Activated T-cell treated with anti-CD3 and anti-CD28 coated beads for 24 hours (primary cell): ENCODE measurements around the gene ATXN7L2.
A peak's percentile ranks its signal among the peaks of the same experiment; 100 is the strongest.

Source experiments
- DNase-seq: peaks from one replicate; pipeline ENCODE4 v3.0.0-alpha.2; 2020; ENCODE audit warnings: low read depth

Gene ATXN7L2

DNA sequence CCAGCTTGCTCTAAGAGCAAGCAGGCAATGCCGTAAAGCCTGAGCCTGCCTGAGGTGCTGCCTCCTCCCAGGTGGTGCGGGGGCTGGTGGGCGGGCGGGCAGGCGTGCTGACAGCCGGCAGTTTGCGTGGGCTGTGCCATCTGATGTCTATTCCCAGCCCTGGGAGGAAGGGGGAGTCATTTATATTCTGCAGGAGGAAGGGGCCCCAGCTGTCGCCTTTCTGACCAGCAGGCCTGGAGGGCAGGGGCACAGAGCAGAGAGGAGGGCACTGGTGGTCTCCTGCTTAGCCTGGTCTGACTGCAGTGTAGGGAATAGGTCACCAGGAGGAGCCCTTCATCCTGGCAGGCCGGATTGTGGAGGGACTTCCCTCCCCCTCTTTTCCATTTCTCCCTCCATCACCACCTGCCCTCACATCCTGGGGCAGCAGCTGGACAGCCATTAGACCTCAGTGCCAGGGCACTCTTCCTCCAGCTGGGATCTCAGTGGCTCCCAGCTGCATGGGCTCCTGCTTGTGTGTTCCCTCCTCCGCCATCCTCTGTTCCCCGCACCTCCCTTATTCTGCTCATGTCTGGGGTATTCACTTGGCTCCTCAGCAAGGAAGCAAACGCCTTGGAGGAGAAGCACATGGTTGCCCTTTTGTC, 14.6 kb downstream of the ATXN7L2 start:
- DNase-seq, result no peak

DNA sequence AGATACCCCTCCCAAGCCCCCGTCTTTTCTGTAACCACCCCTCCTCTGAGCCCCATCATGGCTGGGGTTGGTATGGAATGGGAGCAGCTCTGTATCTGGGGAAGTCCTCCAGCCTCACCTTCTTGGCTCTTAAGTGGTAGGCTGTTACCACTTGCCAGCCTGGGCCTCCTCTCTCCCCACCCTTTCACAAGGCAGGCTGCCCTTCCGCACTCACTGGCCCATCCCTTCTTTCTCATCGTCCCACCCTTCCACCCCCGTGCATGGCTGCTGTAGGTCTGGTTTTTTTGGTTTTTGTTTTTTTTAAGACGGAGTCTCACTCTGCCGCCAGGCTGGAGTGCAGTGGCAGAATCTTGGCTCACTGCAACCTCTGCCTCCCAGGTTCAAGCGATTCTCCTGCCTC, 15.4 kb downstream of the ATXN7L2 start:
- no peak for DNase-seq

DNA sequence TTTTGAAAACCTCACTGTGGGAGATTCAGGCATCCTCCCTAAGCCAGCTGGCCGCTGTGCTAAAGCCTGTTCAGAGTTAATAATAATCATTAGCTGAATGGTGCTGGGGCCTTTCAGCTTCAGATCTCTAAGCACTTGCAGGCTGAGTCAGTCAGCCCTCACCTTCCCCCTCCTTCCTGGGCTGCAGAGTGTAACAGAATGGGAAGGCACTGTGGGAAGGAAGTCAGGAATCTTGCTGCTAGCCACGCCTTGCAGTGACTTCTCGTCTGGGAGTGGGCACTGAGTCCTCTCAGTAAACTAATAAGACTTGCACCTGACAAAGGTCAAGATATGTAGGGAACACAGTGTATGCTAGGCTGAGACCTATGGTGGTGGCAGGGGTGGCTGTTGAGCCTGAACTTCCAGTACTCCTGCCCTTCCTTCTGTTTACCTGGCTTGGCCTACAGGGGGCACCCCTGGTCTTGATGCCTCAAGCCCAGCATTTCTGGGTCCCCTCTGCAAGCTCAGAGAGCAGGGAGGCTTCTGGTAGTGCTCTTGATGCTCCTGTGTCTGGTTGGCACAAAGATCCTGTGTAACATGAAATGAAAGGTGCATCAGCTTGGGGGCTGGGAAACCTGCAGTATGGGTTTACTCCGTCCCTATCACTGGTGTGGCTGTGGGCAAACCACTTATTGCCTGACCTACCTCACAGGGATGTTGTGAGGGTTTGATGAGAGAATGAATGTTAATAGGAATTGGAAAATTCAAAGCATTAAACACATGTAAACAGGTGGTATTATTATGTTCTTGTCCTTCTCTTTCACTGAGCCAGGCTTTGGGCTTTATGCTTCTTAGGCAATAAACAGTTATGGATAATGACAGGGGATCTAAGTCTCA, 16.2 kb downstream of the ATXN7L2 start:
- DNase-seq, result no peak

DNA sequence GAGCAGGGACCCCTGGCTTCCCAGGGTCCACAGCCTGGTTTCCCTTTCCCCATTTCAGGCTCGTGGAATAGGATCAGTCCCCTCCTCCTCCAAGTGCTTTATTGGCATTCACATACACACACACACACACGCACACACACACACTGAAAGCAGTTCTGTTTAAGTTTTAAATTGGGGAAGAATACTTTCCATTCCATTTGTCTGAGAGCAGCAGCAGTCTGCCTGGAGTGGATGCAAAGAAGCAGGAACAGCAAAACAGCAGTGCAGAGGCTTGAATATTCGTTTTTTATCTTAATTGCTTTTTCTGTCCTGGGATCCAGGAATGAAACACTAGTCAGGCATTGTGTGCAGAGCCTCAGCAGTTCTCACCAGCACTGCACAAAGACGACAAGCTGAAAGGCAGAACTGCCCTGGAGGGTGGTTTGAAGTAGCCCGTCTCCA, 17.3 kb downstream of the ATXN7L2 start:
- DNase-seq, result no peak

DNA sequence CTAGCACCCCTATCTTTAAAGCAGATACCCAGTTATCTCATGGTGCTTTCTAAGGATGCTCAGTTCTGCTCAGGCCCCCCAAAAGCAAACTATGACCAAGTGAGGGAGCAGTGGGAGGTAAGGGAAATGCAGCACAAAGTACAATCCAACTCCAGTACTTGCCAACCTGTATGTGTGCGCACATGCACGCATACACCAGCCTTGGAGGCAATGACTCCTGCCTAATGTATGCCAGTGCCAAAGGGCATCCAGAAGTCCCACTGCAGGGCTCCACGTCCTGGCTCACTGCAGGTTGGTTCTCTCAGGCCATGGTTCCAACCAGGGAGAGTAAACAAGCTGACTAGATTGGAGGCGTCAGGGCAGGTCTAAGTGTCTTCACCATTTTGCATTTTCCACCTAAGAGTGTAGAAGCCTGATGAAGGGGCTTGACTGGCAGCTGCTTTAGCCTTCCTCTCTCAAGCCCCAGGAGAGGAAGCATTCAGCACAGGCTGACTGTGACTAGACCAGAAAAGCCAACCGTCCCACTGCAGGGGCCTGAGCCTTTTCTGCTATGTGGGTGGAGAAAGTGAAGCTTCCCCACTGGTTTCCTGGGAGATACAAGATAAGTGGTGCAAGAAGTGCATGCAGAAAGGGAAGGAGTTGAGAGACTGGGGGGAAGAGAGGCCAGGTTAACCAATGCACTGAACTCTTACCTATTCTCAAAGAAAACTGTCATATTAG, 18.1 kb downstream of the ATXN7L2 start:
- no peak for DNase-seq

DNA sequence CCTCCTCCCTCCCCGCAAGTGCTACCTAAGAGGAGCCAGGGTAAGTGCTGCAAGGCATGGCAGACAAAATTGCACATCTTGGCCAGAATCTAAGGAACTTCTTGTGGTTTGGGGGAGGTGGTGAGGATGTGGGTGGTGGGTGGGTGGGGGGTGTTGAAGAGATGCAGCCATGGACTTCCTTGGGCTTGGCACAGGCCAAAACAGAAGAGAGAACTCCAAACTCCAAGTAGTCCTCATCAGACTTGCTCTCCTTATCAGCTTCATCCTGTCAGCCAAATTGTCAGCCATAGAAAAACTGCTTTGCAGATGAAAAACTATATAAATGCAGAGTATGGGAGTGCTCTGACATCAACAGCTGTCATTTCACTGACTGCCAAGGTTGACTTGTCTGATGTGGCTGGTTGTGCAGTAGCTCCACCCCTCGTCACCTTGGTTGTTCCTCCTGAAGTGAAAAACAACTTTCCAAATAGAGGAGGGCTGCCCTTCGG, 18.7 kb downstream of the ATXN7L2 start:
- no peak for DNase-seq

DNA sequence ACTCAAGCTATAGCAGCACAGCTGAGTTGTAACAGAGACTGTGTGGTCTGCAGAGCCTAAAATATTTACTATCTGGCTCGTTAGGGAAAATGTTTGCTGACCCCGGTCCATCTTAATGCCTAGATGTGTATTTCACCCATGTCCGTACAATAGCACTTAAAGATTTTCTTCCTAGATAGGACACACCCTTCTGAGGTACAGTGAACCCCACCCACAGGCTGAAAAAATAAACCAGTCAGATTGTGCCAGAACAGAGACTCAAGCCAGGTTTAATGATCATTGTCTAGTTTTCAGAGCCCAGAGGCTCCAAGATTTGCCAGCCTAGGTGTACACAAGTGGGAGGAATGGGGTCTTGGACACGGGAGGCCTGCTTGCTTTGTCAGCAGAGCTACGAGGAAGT, 20.2 kb downstream of the ATXN7L2 start:
- DNase-seq, result no peak

DNA sequence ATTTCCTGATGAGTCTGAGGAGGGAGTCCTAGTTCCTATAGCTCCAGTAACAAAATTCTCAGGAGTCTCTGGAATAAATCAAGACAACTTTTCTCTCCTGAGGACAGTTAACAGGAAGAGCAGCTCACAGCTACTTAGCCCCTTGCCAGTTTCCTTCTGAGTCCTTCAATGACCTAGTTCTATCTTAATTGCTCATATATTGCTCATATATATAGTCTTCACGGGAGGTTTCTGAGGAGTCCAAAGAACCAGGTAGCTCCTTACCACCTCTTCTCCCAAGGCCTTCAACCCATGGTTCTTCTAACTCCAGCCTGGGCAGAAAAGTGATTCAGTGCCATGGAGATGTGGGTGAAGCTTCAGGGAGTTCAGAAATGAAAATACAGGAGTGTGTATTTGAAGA, 21.3 kb downstream of the ATXN7L2 start:
- DNase-seq, result no peak

DNA sequence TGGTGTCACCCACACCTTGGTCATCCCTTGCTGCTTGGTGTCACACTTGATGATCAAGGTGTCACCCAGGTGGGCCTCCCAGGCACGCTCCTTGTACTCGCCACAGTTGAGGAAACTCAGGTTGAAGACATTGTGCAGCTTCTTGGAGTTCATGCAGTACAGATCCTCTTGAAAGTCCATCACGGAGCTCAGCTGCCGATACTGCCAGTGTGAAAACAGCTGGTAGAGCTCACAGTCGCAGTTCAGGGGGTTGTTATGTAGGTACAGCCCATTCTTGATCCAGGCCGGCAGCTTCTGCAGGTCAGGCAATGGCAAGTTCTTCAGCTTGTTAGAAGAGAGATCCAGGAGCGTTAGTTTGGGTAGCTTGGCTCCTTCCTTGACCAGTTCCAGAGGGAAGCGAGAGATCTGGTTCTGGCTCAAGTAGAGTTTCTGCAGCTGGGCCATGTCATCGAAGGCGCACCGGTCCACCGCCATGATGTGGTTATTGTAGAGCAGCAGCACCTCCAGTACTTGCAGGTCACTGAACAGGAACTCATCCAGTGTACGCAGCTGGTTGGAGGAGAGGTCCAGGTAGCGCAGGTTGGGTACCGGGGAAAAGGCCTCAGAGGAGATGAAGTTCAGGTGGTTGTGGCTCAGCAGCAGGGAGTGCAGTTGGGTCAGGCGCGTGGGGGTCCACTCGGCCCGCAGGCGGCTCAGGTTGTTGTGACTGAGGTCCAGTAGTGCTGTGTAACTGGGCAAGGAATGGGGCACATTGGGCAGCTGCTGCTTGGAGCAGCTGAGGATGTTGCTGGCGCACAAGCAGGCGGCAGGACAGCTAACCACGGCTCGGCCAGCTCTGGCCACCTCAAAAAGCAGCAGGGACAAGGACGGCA, 24.5 kb downstream of the ATXN7L2 start:
- DNase-seq, result no peak

DNA sequence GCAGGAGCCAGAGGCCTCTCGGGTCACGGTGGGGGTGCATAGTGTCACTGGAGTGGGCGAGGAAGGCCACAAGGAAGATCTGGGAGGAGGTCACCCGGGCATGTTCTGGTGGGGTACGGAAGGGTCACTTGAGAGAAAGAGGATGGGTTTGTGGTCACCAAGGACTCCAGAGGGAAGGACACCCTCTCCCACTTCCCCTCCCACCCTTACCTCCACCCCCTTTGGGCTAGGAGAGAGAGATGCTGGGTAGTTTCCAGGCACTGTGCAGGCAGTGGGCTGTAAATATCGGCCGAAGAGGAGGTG, 25.1 kb downstream of the ATXN7L2 start:
- DNase-seq, result no peak

DNA sequence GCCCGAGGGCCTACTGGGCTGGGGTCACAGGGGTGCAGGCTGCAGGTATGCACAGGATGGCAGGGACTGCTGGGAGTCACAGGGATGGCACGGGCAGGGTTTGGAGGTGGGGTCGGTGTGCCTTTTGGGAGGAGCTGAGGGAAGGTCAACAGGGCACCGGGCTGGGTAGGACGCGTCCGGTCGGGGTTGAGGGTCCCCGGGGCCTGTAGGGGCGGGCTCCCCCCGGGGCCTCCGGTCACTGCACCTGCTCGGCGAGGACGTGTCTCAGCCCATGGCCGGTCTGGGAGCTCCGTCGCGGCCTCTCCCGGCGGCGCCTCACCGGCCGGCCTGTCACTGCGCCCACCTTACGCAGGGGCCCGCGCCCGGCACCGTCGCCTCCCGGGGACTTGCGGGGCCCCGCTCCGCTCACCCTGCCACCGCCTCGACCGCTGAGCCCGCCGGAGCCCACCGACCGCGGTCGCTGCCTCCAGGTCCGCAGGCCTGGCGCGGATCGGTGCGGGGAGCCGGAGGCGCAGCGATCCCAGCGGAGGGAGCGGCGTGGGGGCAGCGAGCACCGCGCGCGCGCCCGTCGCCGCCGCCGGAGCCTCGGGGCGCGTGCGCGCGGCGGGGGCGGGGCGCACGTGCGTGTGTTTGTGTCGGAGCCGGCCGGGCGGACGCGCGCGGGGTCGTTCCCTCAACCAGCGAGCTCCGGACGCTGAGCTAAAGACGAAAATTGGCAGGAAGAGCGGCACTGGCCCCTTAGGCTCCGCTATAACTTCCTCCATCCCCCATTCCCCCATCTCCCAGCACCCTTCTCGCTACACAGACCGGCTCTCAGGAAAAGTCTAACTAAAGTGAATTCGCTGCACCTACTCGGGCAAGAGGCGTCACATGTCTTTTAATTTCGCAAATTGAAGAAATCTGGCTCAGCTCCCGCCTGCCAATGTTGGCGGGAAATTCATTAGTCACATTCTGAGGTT, 25.8 kb downstream of the ATXN7L2 start, which contains the start of gene AMIGO1:
AMIGO1 (minus strand) TSS at position 552 of the 959 bp plus-strand sequence. CDS start 815 bp downstream, outside the sequence.
- peak; percentile 50 for DNase-seq

DNA sequence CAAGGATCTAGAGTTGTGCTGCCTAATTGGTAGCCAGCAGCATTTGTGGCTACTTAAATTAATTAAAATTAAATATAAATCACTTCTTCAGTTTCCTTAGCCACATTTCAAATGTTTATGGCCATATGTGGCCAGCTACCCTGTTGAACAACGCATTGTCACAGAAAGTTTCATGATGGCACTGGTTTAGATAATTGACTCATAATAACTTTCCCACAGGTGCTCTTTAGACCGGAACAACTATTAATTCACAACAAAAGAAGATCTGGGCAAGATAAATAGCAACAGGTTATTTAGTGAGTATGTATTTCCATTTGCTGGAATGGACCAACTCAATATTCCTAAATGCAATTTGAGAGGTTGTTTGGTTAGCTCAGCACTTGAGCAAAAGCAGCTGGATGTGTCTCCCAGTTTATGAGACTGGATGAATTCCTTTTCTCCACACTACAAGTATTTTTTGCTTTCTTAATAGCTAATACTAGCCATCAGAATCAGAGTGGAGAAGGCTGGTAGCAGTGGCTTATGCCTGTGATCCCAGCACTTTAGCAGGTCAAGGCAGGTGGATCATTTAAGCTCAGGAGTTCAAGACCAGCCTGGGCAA, 29.5 kb downstream of the ATXN7L2 start:
- no peak for DNase-seq

DNA sequence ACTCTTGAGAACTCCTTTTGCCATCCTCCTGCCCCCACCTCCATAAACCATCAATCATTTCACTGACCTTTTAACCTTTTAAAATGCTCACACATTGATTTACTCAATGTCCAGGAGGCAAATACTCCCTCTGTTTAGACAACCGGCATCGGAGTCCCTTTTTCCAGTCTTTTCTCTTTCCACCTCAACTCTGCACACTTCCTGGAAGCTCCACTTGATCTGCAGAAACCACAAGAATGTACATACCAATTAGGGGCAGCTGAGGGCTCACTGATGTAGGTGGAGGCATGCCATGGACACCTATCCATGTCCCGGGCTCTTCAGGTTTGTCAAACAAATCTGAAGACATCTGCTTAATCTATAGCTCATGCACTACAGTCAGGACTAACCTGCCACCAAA, 31.1 kb downstream of the ATXN7L2 start:
- DNase-seq, result no peak

DNA sequence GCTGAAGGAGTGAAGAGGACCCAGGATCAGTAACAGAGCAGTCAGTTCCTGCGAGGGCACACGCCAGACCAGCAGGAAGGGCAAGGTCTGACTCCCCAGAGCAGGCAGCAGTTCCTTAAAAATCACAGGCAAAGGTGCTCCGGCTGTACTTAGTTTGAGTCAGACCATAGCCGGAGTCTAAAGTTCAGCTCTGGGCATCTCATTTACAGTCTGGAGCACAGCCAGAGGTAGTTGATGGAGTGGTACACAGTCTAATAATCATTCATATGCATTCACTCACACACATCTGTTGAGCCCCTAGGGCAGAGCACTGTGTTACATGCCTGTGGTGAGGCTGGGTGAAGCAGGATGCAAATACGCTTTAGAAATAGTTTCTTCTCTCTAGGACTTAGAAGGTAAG, 33.2 kb downstream of the ATXN7L2 start:
- DNase-seq, result no peak

DNA sequence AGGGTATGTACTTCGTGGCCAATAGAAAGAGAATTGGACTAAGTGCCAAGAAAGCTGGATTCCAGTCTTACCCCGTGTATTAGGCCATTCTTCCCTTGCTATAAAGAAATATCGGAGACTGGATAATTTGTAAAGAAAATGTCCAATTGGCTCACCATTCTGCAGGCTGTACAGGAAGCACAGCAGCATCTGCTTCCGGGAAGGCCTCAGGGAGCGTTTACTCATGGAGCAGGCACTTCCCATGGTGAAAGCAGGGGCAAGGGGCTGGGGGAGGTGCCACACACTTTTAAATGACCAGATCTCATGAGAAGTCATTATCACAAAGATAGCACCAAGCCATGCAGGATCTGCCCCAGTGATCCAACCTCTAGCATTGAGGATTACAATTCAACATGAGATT, 33.6 kb downstream of the ATXN7L2 start:
- DNase-seq, result no peak

DNA sequence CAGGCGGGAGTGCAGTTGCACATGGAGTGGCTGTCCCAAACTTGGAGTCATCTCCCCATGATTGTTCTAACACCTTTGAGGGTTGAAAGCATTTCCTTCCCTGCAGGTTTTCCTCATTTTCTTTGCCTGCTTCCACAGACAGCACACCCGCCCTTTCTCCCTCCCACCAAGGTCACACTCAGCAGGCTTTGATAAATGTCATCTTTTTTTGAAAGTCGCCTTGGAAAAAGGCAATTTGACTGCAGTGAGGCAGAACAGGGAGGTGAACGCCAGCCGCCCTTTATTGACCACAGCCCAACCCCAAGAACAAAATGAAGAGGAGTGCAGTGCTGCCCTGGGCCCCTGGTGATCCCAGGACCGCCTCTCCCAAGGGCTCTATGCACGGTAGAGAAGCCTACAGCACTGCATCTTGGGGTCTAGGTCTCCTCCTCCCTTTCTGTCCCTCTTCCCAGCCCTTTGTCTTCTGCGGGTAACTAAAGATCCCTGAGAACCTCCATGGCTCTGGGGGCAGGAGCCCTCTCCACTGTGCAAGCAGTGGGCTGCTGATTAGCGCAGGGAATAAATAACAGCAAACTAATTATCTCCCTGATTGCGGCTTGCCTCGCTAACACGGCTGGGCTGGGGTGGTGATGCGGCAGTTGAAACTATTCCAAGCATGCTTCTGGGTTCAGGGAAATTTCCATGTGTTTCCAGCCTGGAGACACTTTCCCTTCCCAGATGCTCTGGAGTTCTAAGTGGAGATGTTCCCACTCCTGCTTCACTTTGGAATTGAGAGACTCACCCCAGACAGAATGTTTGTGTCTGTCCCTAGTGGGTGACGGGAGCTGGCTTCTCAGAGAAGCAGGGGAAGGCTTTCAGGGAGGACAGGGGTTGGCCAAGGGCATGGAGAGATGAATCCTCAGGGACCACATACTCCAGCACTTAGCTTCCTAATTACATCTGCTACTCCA, 37.6 kb downstream of the ATXN7L2 start:
- DNase-seq, result no peak

DNA sequence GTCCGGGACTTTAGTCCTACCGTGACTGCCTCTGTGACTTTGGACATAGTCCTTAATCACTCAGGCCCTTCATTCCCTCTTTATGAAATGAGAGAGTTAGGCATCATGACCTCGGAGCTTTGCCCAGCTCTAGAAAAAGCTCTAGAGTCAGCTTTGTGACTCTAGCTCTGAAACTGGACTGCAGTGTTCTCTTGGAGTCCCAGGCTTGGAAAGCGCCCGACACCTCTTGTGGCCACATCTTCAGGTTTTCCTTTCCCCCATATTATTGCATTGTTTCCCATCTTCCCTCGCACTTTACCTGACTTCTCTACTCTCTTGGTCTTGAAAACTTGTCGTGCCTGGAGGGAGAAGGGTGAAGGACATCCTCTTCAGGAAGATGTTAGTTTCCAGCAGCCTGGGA, 38.3 kb downstream of the ATXN7L2 start:
- no peak for DNase-seq

DNA sequence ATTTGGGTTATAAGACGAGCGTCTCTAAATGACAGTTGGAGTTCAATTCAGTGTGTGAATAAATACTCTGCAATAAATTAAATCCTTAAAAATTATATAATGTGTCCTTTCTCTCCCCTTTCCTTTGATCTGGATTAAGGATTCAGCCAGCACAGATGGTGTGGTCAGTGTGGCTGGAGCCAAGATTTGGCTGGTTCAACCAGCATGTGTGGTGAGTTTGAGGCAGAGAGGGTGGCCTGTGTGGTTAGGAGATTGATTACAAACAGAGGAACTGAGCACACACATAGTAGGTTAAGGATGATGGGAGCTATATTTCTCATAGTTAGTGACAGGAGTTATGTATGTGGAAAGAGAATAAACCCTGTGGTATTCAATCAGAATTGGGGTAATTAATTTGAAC, 40.0 kb downstream of the ATXN7L2 start:
- no peak for DNase-seq
